Measurements from ENCODE around the gene POLR2E.
"Not testable (repeated sequence)": the region's sequence is repeated elsewhere in the genome, so short reads cannot be mapped to it uniquely, and the experiment has no call there.

Gene POLR2E
- total RNA-seq, result 68.3 to 120 reads per million in 2 experiments

DNA sequence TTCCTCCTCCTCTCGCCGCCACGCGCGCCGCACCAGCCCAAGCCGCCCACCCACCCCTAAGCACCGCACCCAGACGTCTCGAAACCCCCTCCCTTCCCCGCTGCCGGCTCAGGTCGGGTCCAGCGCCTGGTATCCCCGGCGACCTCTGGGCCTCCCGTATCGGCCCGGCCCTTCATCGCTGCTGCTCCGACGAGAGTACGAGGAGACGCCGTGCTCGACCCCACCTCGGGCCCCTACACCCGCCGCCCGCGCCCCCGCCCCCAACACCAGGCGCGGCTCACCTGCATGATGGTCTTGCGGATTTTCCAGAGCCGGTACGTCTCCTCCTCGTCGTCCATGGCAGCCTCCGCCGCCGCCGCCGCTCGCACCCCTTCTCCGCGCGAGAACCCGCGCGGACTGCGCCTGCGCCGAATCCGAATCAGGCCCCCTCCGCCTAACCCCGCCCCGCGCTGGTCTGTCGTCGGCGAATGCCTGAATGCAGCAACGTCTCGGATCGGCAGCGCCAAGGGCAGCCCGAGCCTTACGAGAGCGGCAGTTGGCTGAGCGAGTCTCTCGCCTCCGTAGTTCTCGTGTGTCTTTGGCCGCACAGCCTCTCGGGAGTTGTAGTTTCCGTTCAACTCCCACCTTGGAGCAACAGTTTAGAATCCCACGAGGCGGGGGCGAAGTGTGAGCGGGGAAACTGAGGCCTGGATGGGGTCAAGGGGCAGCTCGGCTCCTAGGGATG is at the start of gene POLR2E:
Gene POLR2E, minus strand, starts transcription at position 398 of the 724 bp plus-strand sequence. Its CDS starts 60 bp downstream, at position 338.
- DNase-seq (ENCODE audit: low read depth), result peak; percentile 98

- DNase-seq (ENCODE audit: low read depth), result no peak
Observed at GRCh38 chr19:1144741-1145140, 49.6 kb upstream of the POLR2E start.

DNA sequence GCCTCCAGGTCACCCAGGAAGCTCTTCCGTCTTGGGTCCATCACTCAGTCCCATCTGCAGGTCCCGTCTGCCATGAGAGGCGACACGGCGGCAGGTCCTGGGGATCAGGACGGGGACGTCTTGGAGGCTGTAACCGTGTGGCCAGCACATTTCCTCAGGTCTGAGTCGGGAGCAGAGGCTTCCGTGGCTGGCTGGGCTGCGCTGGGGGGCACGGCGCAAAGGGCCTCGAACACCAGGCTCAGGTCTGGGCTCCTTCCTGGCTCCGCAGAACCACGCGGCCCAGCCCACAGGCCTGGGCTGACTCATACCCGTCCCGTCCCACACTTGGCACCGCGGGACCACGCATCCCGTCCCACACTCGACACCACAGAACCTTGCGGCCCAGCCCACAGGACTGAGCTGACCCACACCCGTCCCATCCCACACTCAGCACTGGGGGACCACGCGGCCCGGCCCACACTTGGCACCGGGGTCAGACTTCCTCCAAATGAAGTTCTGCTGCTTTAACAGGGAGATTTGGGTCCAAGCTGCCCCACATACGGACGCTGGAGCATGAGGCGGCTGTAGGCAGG is 48.7 kb upstream of the POLR2E start:
- no peak for DNase-seq (ENCODE audit: low read depth)

- DNase-seq (ENCODE audit: low read depth), result no peak
Observed at GRCh38 chr19:1141944-1142343, 46.8 kb upstream of the POLR2E start.

GRCh38 chr19:1140272-1141027 is 45.3 kb upstream of the POLR2E start:
- DNase-seq (ENCODE audit: low read depth), result no peak

DNA sequence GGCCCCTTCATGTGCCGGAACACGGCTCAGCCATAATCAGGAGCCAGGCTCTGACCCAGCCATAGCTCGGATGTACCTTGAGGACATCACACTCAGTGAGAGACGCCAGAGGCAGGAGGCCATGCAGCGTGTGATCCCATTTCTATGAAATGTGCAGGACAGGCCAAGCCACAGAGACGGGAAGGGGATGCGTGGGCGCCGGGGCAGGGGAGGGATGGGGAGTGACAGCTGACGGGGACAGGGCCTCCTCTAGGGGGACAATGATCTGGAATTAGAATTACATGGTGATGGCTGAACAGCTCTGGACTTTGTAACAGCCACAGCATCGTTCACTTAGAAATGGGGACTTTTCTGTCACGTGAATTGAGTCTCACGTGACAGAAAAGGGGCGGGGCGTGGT is 44.0 kb upstream of the POLR2E start:
- DNase-seq (ENCODE audit: low read depth), result no peak

DNA sequence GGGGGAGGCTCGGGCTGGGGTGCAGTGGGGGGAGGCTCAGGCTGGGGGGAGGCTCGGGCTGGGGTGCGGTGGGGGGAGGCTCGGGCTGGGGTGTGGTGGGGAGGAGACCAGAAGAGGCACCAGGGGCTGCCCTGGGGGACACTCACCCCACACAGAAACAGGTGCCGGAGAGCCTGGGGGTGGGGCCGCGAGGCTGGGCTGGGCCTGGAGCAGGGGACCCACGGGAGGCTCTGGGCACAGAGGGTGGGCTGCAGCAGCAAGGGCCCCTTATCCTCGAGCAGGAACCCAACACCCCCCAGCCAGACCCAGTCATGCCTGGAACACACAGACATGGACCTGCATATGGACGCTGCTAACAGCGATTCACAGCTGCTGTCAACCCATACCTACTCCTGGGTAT is 42.9 kb upstream of the POLR2E start:
- DNase-seq (ENCODE audit: low read depth), result no peak

DNA sequence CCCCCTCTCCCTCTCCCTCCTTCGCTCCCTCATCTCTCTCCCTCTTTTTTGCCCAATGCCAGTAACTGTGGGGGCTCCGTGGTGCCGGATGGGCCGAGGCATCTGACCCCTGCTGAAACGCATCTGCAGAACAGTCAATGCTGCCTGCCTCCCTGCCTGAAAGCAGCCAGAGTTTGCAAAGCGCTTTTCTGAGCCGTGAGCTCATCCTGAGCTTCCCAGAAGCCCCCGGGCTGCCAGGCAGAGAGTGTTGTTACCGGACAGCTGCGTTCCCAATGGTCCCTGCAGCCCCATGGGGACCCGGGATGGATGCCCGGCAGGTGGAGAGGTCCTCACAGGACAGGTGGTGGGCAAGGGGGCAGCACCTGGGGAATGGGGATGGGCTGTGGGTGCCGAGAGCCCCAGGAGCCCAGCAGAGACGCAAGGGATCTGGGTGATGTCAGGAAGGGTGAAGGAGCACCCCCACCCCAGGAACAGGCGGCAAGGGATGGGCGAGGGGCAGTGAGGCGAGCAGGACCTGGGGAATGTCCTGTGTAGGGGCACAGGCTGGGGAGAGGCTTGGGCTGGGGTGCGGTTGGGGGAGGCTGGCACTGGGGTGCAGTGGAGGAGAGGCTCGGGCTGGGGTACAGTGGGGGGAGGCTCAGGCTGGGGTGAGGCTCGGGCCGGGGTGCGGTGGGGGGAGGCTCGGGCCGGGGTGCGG is 41.6 kb upstream of the POLR2E start:
- DNase-seq (ENCODE audit: low read depth), result no peak

- no peak for DNase-seq (ENCODE audit: low read depth)
Observed at GRCh38 chr19:1136201-1136600, 41.0 kb upstream of the POLR2E start.

- DNase-seq (ENCODE audit: low read depth), result no peak
Observed at GRCh38 chr19:1135454-1135853, 40.3 kb upstream of the POLR2E start.

- no peak for DNase-seq (ENCODE audit: low read depth)
Observed at GRCh38 chr19:1134431-1134830, 39.3 kb upstream of the POLR2E start.

GRCh38 chr19:1133471-1133929 is 38.3 kb upstream of the POLR2E start:
- DNase-seq (ENCODE audit: low read depth), result peak; percentile 81

GRCh38 chr19:1132552-1133383 is 37.6 kb upstream of the POLR2E start:
- DNase-seq (ENCODE audit: low read depth), result no peak

DNA sequence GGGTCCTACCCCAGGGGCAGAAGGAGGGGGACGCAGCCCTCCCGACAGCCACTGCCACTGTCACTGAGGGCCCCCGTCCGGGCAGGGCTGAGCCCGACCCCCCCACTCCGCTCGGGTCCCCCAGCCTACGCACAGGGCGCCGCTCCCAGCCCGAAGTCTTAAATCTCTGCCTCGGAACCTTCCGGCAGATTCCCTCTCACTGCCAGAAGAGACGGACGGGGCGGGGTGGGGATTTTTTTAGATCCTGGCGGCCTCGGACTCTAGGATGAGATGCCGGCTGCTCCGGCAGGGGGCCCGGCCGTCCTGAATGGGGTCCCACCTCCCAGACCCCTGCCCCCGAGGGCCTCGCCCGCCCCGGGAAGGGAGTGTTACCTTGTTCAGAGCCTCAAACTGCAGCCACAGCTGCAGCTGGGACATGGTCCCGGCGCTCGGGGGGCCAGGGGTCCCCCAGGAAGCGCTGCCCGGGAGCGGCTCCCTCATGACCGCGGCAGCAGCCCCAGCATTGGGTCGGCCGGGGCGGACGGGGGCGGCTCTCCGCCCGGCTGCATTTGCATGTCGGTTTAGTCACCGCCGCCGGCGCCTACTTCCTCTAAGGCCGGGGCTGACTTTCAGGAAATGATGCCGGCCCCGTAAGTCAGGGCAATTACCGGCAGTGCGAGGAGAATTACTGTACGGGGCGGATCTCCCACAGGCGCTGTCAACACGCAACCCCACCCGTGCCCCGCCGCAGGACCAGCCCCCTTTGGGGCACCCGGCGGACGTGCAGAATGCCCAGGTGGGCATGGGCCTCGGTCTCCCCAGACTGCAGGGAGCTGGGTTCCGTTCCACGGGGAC is 36.8 kb upstream of the POLR2E start:
- DNase-seq (ENCODE audit: low read depth), result peak; percentile 77

DNA sequence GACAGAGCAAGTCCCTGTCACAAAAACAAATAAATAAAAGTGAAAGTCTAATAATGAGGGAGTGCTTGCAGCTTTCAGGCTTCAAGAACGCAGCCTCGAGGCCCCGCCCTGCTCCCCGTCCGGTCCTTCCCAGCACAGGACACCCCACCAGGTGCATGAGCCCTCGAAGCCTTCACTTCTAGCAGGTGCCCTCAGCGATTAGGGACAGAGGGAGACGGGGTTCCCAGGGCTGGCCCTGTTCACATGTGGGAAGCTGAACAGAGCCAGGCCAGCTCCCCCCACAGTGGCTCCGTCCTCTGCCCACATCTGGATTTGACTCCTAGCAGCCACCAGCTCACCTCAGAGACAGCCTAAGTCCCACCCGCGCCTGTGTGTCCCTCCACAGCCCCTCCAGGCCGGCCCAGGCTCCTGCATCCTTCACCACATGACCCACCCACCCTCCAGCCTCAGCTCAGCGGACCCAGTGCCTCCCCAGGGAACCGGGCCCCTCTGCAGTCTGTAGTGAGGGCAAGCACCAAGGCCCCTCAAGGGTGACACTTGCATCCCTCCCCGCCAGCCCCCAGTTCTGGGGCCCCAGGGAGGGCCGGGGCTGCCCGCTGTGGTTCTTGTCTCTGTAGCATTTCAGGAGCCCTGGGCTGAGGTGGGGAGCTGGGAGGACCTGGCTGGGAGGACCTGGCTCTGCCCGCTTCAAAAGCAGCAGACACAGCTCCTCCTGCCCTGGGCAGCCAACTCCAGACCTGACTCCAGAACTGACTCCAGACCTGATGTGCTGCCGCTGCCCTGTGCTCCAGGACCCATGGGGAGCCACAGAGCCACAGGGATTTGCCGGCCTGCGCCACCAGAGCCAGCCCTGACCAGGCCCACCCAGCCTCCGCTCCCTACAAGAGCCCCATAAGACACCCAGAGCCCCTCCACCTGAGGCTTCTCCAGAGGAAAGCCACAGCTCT is 35.9 kb upstream of the POLR2E start:
- peak; percentile 34 for DNase-seq (ENCODE audit: low read depth)

DNA sequence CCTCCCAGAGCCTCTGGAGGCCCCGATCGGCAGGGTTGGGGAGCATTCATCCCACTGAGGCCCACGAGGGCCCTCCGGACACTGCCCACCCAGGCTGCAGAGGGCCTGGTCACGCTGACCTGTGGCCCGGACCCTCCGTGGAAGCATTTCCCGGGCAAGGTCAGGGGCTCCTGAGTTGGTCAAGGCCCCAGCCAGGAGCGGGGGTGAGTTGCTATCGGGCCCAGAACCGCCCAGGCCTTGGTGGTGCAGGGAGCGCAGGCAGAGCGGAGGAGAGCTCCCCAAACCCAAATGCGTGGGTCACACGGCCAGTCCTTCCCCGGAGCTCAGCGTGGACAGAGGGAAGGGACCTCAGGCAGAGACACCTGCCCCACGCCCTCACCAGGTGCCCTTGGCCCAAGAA is 34.4 kb upstream of the POLR2E start:
- no peak for DNase-seq (ENCODE audit: low read depth)

- DNase-seq (ENCODE audit: low read depth), result not testable (repeated sequence)
Observed at GRCh38 chr19:1129084-1129483, 33.9 kb upstream of the POLR2E start.

- no peak for DNase-seq (ENCODE audit: low read depth)
Observed at GRCh38 chr19:1128106-1128505, 32.9 kb upstream of the POLR2E start.
